NCI-H2171 (cell line): Measurements from ENCODE around the gene KLHL35.

Experiments
- DNase-seq: peaks from one replicate; lab custom pipeline; 2025; lab: John Stamatoyannopoulos, UW

KLHL35 gene

GRCh38 chr11:75440960-75441803 lies 8.2 kb upstream of the KLHL35 start:
- no peak for DNase-seq

GRCh38 chr11:75439495-75440120 lies 6.6 kb upstream of the KLHL35 start:
- DNase-seq: no peak

GRCh38 chr11:75439026-75439425 lies 6.0 kb upstream of the KLHL35 start:
- no peak for DNase-seq

GRCh38 chr11:75437966-75438659 lies 5.1 kb upstream of the KLHL35 start:
- DNase-seq: no peak

GRCh38 chr11:75436806-75437205 lies 3.8 kb upstream of the KLHL35 start:
- DNase-seq: no peak

- DNase-seq: no peak
These were observed 2.5 kb upstream of the KLHL35 start for GRCh38 chr11:75435571-75435925.

- DNase-seq: no peak
These were observed 2.0 kb upstream of the KLHL35 start for GRCh38 chr11:75434886-75435570.

GRCh38 chr11:75434051-75434450 lies 1.0 kb upstream of the KLHL35 start:
- no peak for DNase-seq

GRCh38 chr11:75433443-75433842 lies 440 bp upstream of the KLHL35 start:
- no peak for DNase-seq

GRCh38 chr11:75431533-75432525 lies 1.2 kb downstream of the KLHL35 start:
- no peak for DNase-seq

GRCh38 chr11:75430714-75431532 lies 2.1 kb downstream of the KLHL35 start:
- peak; percentile 34 for DNase-seq

GRCh38 chr11:75429902-75430713 lies 2.9 kb downstream of the KLHL35 start:
- peak; percentile 37 for DNase-seq

- DNase-seq: no peak
These were observed 3.4 kb downstream of the KLHL35 start for GRCh38 chr11:75429641-75429901.

GRCh38 chr11:75428989-75429640 lies 3.9 kb downstream of the KLHL35 start:
- no peak for DNase-seq

- DNase-seq: no peak
These were observed 4.7 kb downstream of the KLHL35 start for GRCh38 chr11:75428281-75428724.

- DNase-seq: no peak
These were observed 5.8 kb downstream of the KLHL35 start for GRCh38 chr11:75427181-75427580.

GRCh38 chr11:75426720-75427086 lies 6.3 kb downstream of the KLHL35 start:
- DNase-seq: no peak

GRCh38 chr11:75425422-75425821 lies 7.6 kb downstream of the KLHL35 start:
- no peak for DNase-seq

GRCh38 chr11:75424396-75424795 lies 8.6 kb downstream of the KLHL35 start:
- no peak for DNase-seq
